Measurements from ENCODE around the gene KDM5A. TPM values are rescaled to one million over a fixed set of nuclear protein-coding genes. Genes with fewer than 3 reads are reported as not detected.

KDM5A gene
- total RNA-seq, 1 donor from 2014 or later, result 81.3 TPM

DNA sequence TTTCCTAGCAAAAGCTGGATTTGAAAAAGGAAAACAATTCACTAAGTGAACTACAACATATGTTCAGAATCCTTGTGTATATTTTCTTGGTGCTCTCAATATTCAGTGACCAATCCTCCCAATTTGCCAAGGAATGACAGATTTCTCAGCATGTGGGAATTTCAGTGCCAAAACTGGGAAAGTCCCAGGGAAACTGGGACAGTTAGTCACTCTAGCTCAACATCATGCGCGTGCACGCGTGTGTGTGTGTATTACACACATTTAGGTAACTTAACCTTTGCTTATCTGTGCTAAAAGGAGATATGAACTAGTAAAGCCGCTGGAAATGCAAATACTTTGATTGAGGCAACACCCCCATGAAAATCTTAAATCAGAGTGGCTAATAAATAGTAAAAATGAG is 100.4 kb downstream of the KDM5A start:
- intact Hi-C loops (cut with DNase I), result no loop called here
- no peak for ATAC-seq
- DNase-seq (ENCODE audit: low spot score), result no peak

DNA sequence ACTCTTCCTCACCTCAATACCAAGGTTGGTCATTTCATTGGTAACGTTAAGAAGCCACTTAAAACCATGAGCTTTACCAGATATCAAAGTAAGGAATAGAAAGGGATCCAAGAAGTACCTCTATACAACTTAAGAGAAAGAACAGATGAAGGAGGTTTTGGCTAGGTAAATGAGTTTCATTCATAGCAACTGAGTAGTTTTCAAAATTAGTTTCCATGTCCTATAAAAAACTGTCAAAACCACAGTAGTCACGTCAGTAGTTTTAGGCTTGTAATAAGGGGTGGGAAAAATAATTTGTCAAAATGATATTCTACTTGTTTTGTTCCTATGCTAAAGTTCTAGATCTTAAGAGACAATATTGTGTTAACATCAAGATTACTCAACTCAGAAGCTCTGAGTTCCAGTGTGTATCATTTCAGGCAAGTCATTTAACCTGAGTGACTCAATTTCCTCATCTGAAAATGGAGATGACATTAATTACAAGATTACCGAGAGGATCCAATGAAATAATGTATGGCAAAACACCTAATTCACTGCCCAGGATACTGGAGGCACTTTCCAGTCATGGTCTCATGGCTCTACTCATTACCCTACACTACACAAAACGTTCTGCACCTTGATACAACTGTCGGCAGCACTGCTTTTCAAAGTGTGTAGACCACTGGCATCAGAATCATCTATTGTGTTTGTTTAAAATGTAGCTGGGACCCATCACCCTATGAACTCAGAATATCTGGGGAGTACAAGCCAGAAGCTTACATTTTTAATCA is 102.4 kb downstream of the KDM5A start:
- DNase-seq (ENCODE audit: low spot score), result no peak
- no peak for ATAC-seq
- intact Hi-C loops (cut with DNase I), result no loop called here

DNA sequence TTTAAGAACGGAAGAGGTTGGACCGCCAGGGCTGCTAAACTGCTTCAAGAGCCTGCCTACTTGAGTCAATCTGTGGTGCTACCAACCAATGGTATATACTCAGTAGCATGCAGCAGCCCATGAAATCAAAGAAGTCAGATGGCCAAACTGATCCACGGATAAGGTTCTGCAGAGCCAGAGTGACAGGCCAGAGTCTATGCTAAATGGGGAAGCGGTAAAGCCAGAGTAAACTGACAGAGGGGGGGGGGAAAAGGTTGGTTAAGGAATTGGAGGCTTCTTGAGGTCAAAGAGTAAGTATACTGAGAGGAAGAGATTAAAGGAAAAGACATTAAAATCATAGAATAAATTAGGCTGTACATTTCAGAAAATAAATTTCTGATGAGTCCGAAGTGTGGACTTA is 111.1 kb downstream of the KDM5A start:
- DNase-seq (ENCODE audit: low spot score), result no peak
- intact Hi-C loops (cut with DNase I), result no loop called here
- ATAC-seq, result no peak

DNA sequence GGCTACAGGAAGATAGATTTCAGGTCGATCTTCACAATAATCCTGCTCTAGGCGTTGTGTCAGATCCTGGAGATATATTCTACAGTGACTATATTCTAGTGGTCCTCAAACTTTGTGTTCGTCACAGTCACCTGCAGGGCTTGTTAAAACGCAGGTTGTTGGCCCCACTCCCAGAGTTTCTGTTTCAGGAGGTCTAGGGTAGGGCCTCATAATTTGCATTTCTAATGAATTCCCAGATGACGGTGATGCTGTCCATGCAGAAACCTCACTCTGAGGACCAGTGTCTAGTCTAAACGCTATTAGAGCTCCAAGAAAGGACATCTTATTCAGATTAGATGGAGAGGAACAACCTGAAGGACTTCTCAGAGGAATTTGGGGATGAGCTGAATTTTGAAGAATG is 113.3 kb downstream of the KDM5A start:
- intact Hi-C loops (cut with DNase I), result no loop called here
- DNase-seq (ENCODE audit: low spot score) (no peak), ATAC-seq (no peak)

DNA sequence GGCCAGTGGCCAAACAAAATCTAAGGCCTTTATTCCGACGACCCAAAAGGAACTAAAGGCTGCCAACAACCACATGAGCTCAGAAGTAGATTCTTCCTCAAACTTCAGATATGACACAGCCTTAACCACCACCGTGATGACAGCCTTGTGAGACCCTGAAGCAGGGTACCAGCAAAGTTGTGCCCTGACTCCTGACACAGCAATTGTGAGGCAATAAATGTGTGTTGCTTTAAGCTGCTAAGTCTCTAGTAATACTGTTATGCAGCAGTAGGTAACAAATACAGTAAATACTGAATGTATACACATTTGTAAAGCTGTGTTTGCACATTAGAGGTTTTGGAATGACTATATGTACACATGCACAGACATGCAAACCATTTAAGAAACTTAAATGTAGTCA is 115.7 kb downstream of the KDM5A start:
- intact Hi-C loops (cut with DNase I), result no loop called here
- no peak for ATAC-seq
- DNase-seq (ENCODE audit: low spot score), result no peak

DNA sequence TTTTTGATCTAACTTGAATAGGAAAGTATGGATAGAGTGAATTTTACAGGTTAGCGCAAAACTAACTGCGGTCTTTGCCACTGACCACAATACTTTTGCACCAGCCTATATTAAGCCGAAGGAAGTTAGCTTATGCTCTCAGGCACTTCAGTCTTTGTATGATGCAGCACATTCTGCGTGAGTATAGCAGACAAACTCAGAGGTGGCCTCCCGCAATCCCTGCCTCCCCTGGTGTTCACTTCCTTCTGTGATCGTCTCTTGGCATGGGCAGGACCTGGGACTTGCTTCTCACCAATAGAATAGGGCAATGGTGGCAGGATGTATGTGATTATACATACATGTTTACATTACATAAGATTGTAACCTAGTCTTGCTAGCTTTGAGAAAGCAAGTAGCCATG is 116.2 kb downstream of the KDM5A start:
- intact Hi-C loops (cut with DNase I), result no loop called here
- ATAC-seq (no peak), DNase-seq (ENCODE audit: low spot score) (no peak)

DNA sequence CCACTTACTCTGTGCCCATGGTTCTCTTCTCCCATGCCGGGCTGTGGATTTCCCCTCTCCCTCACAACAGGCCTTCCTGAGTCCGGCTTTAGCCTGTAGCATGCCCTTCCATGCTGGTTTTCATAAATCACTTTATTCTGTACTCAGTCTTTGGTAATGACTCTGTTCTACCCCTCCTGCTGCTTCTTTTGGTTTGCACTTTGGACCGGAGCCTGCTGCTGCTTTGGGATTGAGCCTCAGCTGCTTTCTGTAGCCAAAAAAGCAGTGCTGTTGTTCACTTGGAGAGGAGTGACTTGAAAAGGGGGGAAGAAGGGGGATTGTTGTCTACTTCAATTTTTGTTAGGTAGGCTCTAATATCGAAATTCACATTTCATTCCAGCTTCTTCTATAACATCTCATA is 118.0 kb downstream of the KDM5A start:
- intact Hi-C loops (cut with DNase I), result no loop called here
- DNase-seq (ENCODE audit: low spot score) (no peak), ATAC-seq (peak; percentile 65)

DNA sequence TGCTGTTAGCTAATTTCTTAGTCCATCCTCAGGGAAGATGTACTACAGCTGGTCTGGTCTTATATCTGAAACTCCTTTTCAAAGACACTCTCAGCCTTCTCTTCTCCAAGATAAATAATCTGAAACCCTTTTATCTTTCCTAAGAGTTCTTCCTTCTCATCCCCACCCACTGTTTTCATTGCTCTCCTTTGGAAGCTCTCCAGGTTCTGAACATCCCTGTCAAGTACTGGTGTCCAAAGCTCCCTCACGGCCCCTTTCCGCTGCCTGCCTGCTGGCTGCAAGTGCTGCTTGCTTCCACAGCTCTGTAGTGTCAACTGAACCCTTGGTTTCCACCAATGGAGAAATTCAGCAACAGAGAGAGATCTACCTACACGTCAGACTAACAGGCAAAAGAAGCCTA is 119.9 kb downstream of the KDM5A start:
- DNase-seq (ENCODE audit: low spot score) (no peak), ATAC-seq (peak; percentile 89)
- intact Hi-C loops (cut with DNase I), result no loop called here

DNA sequence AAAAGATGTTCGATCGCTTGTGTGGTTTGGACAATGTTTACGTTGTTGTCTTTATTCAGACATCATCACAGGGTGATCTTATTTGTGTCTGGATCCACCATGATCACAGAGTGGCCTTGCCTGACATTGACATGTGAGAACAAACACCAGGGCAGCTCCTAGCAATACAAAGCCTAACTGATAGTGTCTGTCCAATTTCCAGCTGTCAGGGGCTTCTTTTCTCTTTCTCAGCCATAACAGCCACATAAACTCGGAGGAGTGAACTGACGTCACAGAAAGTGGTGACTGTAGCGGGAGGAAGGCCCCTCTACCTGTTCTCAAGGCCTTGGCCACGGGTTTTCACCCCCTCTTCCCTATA is 120.7 kb downstream of the KDM5A start:
- no peak for ATAC-seq
- intact Hi-C loops (cut with DNase I), result no loop called here
- no peak for DNase-seq (ENCODE audit: low spot score)

DNA sequence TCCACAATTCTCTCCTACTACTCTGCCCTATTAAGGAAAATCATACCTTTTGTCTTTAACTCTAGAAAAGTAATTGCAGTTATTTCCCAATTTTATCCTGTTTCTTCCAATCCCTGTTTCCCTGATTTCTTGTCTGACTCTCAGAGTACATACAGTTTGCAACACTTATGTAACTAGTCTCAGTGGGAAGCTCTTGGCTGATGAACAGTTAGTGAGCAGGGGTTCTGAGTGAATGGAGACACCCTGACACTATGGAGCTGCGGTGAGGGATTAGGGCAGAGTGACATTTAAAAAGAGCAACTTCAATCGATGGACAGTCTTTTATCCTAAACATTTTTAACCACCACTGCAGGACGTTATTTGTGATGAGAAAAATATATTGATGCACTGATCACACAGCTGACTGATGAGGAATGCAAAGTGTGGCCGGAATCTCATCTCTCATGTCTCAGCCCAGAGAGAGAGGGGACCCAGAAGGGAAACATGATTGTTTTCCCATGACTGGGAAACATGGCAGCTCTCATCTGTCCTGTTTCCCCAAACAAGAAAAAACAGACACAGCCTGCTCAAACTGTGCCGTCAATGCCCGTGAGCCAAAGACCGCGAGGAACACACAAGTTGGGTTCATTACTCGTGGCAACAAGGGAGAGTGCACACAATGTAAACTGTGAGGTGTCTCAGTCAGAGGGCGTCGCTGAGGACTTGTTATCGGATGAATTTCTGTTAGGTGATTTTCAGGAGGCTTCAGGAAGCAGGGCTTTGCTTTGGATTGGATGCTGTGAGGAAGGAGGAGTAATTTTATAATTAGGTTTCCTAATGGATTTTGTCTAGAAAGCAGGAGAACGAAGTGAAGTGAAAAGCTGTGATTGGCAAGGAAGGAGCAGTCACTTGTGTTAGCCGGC is 121.3 kb downstream of the KDM5A start:
- peak; percentile 56 for ATAC-seq
- DNase-seq (ENCODE audit: low spot score), result no peak
- intact Hi-C loops (cut with DNase I), result no loop called here

DNA sequence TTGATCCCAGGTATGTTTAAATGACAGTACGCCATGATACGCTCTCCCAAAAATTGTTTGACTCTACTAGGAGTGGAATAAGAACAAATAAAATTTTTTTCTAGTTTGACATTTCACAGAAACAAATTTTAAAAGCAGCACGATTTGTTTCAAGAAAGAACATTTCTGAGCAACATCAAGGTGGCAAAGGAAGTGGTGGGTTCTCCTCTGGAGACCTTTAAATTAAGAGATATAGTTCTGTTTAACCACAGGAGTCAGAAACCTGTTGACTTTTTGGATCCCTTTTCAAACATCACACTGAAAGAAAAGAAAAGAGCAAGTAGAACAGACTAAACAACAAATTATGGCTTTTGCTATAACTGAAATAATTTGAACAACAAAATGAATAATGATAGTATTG is 124.0 kb downstream of the KDM5A start:
- intact Hi-C loops (cut with DNase I), result no loop called here
- ATAC-seq (no peak), DNase-seq (ENCODE audit: low spot score) (no peak)

DNA sequence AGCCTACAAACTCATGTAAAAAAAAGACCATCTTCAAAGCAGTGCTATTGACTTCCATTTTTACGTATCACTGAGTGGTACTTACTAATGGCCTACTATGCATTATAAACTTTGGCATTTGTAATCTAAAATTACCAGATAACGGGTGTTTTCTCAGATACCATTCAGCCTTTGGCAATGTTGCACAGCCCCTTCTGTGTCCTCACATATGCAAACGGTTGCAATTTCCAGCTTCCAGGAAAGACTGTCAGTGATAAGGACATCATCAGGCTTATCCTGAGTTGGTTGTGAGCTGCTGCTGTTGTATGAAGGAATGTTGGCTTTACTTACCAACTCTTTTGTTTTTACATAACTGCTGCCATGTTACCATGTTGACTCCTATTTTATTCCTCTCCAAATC is 124.9 kb downstream of the KDM5A start:
- no peak for DNase-seq (ENCODE audit: low spot score)
- intact Hi-C loops (cut with DNase I), result no loop called here
- ATAC-seq, result no peak

DNA sequence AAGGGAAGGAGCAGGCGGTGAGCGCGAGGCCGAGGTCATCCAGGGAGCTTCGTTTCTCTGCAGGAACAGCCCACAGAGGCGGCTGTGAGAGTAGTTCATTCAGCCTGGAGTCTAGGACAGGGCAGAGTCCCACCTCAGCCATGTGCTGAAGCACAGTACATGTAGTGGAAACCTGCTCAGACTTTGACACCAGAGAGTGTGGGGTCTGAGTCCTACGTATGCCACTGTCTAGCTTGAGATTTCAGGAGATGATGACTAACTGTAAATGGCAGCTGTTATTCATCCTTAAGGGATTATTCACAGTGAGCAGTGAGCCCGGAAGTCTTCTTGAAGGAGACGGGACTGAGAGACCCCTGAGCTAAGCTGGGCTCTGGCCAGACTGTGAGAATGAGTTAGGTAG is 125.5 kb downstream of the KDM5A start:
- intact Hi-C loops (cut with DNase I), result no loop called here
- ATAC-seq, result no peak
- DNase-seq (ENCODE audit: low spot score), result no peak

DNA sequence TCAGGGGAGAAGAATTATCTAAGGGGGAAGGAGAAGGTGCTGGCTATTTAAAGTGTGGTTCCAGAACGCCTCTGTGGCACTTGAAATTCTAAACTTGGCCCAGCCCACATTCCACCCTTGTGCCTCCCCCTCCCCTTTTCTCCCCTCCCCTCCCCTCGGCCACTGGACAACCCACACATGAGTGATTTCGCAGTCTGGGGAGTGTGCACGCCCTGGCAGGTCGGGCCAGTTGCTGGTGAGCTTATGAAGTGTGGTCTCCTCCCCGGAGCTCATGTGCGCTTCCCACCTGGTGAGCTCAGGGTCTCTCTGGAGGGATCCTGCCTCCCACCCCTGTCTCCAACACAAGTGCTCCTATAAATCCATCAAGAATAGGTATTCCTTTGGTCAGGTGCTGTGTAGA is 126.3 kb downstream of the KDM5A start, which contains the start of gene SLC6A13:
Gene SLC6A13 (minus strand): TSS at position 20 of the 400 bp plus-strand sequence. CDS start 2,784 bp downstream, outside the sequence.
- DNase-seq (ENCODE audit: low spot score) (no peak), ATAC-seq (no peak)
- intact Hi-C loops (cut with DNase I), result no loop called here

DNA sequence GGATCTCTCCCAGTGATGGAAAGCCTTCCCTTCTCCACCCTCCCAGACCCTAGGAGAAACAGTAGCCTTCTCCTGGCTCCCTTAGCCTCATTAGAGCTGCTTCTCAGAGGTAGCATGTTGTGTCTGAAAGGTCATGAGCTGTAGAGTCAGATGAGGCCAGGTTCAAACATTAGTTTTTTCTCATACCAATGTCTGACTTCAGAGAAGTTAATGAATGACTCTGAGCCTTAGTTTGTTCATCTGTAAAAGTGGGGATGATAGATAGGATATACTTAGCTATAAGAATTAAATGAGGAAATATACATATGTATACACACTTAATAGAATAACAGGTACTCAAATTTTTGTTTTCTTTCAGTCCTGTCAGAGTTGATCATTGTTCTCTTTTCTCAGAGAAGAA is 127.0 kb downstream of the KDM5A start:
- ATAC-seq, result no peak
- no peak for DNase-seq (ENCODE audit: low spot score)
- intact Hi-C loops (cut with DNase I), result no loop called here

DNA sequence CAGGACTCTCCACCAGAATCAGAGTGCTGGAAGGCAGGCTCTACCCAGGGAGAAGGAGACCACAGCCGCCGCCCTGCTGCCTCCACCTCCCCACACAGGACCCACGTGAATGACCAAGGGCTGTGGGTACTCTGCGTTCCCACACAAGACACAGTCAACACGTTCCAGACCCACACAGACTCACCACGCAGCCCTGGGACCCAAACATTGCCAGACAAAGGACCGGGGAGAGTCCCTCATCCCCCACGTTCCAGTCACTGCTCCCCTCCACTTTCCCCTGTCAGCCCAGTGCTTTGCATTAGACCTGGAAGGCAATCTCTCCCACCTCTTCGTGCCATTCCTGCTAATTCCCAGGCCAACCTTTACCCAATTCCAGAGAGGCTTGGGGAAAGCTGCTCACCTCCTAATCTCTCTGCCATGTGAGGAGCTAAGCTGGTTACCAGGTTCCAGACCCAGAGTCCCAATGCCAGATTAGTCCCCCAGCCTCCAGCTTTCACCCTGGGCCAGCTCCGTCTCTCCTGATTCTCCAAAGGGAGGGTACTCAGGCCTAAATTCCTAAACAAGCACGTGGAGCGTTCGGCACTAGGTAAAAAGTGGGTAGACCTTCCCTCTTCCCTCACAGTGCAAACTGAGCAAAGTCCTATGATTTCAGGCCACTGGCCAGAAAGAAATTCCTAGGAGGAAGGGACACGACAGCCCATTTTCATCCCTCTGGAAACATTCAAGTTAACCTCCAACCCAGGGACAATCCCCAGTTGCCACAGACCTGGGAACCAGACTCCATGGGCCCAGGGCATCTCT is 131.4 kb downstream of the KDM5A start:
- ATAC-seq, result no peak
- DNase-seq (ENCODE audit: low spot score), result no peak
- intact Hi-C loops (cut with DNase I), result no loop called here

DNA sequence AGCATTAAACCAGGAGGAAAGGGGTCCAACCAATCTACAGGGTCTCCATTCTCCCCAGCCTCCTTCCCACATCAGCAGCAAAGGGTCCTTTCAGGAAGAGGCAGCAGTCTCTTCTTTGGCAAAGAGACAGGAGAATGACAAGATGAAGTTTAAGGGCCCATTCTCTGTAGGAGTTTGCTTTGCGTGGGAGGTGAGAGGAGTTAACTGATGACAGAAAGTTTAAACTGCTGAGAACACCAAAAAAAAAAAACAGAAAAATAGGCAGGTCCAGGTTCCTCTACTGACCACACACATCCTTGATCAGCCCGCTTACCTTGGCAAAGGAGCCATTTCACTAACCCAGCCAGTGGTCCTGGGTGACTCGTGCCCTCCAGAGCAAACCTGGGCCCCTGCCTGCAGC is 132.2 kb downstream of the KDM5A start:
- ATAC-seq (no peak), DNase-seq (ENCODE audit: low spot score) (no peak)
- intact Hi-C loops (cut with DNase I), result no loop called here

DNA sequence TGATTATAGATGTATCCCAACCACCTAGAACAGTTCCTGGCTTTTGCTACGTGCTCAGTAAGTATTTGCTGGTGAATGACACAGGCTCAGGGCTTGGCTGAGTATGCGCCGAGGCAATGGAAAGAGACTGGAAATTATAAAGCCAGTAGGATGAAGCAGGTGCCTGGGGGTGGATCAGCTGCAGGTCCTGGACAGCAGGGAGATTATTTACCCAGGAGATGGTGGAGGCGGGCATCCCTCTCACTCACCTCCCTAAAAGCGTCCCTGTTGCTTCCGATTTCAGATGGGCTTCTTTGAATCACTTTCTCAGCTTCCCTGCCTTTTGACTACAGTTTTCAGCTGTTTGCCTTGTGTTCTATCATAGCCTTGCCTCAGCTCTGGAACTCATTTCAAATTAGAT is 132.9 kb downstream of the KDM5A start:
- intact Hi-C loops (cut with DNase I), result no loop called here
- no peak for DNase-seq (ENCODE audit: low spot score)
- ATAC-seq, result no peak

DNA sequence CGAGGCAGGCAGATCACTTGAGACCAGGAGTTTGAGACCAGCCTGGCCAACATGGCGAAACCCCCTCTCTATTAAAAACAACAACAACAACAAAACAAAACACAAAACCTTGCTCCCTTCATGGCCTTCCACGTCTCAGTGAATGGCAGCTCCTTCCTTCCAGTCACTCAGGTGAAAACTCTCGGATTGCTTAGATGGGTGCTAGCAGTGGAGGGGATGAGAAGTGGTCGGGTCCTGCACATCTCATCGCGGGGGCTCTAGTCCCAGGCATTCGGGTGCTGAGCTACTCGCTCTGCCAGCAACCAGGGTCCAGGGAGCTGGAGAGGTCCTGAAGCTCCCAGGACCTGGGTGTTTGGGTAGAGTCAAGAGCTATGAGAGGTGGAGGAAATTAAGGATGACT is 134.2 kb downstream of the KDM5A start:
- DNase-seq (ENCODE audit: low spot score), result no peak
- no peak for ATAC-seq
- intact Hi-C loops (cut with DNase I), result no loop called here

DNA sequence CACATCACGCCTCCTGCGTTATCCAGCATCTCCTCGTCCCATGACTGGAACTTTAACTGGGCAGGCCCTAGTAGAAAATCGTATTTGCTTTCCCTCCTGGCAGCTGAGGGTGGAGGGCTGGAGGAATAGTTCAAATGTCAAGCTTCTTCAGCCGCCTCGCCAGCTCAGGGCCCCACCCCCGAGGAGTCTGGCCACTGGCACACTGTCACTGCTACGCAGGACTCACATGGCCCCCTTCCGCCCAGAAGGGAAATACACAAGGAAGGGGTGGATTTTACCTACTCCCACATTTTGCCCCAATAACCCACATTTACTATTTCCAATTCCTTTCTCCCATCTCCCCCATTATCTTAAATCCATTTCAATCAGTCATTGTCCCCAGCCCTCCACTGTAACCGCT is 135.1 kb downstream of the KDM5A start:
- no peak for DNase-seq (ENCODE audit: low spot score)
- ATAC-seq, result no peak
- intact Hi-C loops (cut with DNase I), result no loop called here
